COLO829 (cell line): ENCODE results near the gene HRCT1.
"Not testable (repeated sequence)": the region's sequence is repeated elsewhere in the genome, so short reads cannot be mapped to it uniquely, and the experiment has no call there.

Experiments
- DNase-seq: peaks from one replicate; pipeline ENCODE4 v3.0.0; 2012; ENCODE audit warnings: low spot score

The HRCT1 gene

GRCh38 chr9:35919212-35920008 is 13.4 kb downstream of the HRCT1 start:
- no peak for DNase-seq

GRCh38 chr9:35920051-35920620 is 14.1 kb downstream of the HRCT1 start:
- DNase-seq: no peak

GRCh38 chr9:35923598-35923926 is 17.6 kb downstream of the HRCT1 start:
- DNase-seq: no peak

- peak; percentile 95 for DNase-seq
Measured at GRCh38 chr9:35923927-35924763, 18.1 kb downstream of the HRCT1 start.

GRCh38 chr9:35928591-35929452 is 22.8 kb downstream of the HRCT1 start:
- no peak for DNase-seq

- no peak for DNase-seq
Measured at GRCh38 chr9:35929453-35929718, 23.4 kb downstream of the HRCT1 start.

- no peak for DNase-seq
Measured at GRCh38 chr9:35930521-35930920, 24.5 kb downstream of the HRCT1 start.

GRCh38 chr9:35930989-35931388 is 25.0 kb downstream of the HRCT1 start:
- no peak for DNase-seq

GRCh38 chr9:35932735-35933134 is 26.7 kb downstream of the HRCT1 start:
- no peak for DNase-seq

- no peak for DNase-seq
Measured at GRCh38 chr9:35933550-35934067, 27.6 kb downstream of the HRCT1 start.

- DNase-seq: not testable (repeated sequence)
Measured at GRCh38 chr9:35934069-35934468, 28.1 kb downstream of the HRCT1 start.

GRCh38 chr9:35935261-35935660 is 29.3 kb downstream of the HRCT1 start:
- no peak for DNase-seq

- DNase-seq: peak; percentile 90
Measured at GRCh38 chr9:35935755-35936509, 29.9 kb downstream of the HRCT1 start.

- no peak for DNase-seq
Measured at GRCh38 chr9:35937227-35937626, 31.2 kb downstream of the HRCT1 start.

- no peak for DNase-seq
Measured at GRCh38 chr9:35938474-35939356, 32.7 kb downstream of the HRCT1 start.

GRCh38 chr9:35939679-35940250 is 33.8 kb downstream of the HRCT1 start:
- no peak for DNase-seq

- DNase-seq: no peak
Measured at GRCh38 chr9:35940458-35941407, 34.7 kb downstream of the HRCT1 start.

- DNase-seq: no peak
Measured at GRCh38 chr9:35942286-35942685, 36.3 kb downstream of the HRCT1 start.

GRCh38 chr9:35944173-35944572 is 38.2 kb downstream of the HRCT1 start:
- no peak for DNase-seq
